ENCODE data around the gene SETBP1. TPM values are rescaled to one million over a fixed set of nuclear protein-coding genes. Genes with fewer than 3 reads are reported as not detected.

Gene SETBP1
- total RNA-seq, 1 experiment from 2014 or later, result 0.05 TPM

- Histone ChIP-seq H3K4me1 (ENCODE audit: control insufficient read depth in 1 of 2, insufficient read depth in 2 of 2, low read length in 2 of 2) (no peaks in the 10 kb centered on the region), H3K79me2 (ENCODE audit: insufficient read depth, low read length) (no peaks in the 10 kb centered on the region), H2AFZ (ENCODE audit: low read depth, low read length, poor library complexity, severe bottlenecking) (no peak overlapping the region), H3K9me3 (ENCODE audit: control insufficient read depth in 1 of 2, insufficient read depth in 1 of 2, low read depth in 1 of 2, low read length in 2 of 2) (peaks cover 4 to 56% of the 10 kb centered on the region in 2 experiments; a peak in 2 of 4 replicates), H3K27me3 (ENCODE audit: insufficient read depth, low read length) (no peaks in the 10 kb centered on the region), H3K27ac (ENCODE audit: low read depth, low read length) (no peak overlapping the region), H3K36me3 (ENCODE audit: control insufficient read depth in 1 of 2, insufficient read depth in 2 of 2, low read length in 2 of 2) (no peaks in the 10 kb centered on the region), H3K4me2 (ENCODE audit: low read length) (no peak overlapping the region), H4K20me1 (ENCODE audit: insufficient read depth) (no peaks in the 10 kb centered on the region), H3K4me3 (replicated peaks in 1 of 2; ENCODE audit: low read depth in 1 of 2, low read length in 2 of 2) (no peak overlapping the region), H3K9me2 (ENCODE audit: insufficient read depth) (no peaks in the 10 kb centered on the region), H3K9ac (ENCODE audit: low read length) (no peak overlapping the region)
- ChIA-PET CTCF (no interaction called here), POLR2A (no interaction called here), RAD21 (ENCODE audit: low non-redundant PET in 1 of 2, low total read pairs in 2 of 2, uncharacterized antibody in 2 of 2, unreplicated experiment in 2 of 2) (no interaction called here)
- no TSS peak for BruUV-seq (replicated peaks)
- no peak for DNase-seq (ENCODE audit: low read depth, low spot score)
- intact Hi-C loops (cut with micrococcal nuclease), result no loop called here
- no peak for TF ChIP-seq CEBPB (IDR thresholded peaks at IDR 0.05; ENCODE audit: low read depth)
- TF ChIP-seq SIN3A (IDR thresholded peaks at IDR 0.05; ENCODE audit: low read depth), result no peak
- TF ChIP-seq EZH2phosphoT487 (IDR thresholded peaks at IDR 0.05; ENCODE audit: borderline replicate concordance), result no peak
- TF ChIP-seq RAD21 (IDR thresholded peaks at IDR 0.05; ENCODE audit: low read depth), result no peak
- TF ChIP-seq POLR2AphosphoS5 (IDR thresholded peaks at IDR 0.05; ENCODE audit: low read depth, low read length), result no peak
- TF ChIP-seq, protein P1, sequence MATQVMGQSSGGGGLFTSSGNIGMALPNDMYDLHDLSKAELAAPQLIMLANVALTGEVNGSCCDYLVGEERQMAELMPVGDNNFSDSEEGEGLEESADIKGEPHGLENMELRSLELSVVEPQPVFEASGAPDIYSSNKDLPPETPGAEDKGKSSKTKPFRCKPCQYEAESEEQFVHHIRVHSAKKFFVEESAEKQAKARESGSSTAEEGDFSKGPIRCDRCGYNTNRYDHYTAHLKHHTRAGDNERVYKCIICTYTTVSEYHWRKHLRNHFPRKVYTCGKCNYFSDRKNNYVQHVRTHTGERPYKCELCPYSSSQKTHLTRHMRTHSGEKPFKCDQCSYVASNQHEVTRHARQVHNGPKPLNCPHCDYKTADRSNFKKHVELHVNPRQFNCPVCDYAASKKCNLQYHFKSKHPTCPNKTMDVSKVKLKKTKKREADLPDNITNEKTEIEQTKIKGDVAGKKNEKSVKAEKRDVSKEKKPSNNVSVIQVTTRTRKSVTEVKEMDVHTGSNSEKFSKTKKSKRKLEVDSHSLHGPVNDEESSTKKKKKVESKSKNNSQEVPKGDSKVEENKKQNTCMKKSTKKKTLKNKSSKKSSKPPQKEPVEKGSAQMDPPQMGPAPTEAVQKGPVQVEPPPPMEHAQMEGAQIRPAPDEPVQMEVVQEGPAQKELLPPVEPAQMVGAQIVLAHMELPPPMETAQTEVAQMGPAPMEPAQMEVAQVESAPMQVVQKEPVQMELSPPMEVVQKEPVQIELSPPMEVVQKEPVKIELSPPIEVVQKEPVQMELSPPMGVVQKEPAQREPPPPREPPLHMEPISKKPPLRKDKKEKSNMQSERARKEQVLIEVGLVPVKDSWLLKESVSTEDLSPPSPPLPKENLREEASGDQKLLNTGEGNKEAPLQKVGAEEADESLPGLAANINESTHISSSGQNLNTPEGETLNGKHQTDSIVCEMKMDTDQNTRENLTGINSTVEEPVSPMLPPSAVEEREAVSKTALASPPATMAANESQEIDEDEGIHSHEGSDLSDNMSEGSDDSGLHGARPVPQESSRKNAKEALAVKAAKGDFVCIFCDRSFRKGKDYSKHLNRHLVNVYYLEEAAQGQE (IDR thresholded peaks at IDR 0.05; ENCODE audit: low read depth), result no peak
- TF ChIP-seq, protein P2, sequence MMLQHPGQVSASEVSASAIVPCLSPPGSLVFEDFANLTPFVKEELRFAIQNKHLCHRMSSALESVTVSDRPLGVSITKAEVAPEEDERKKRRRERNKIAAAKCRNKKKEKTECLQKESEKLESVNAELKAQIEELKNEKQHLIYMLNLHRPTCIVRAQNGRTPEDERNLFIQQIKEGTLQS (IDR thresholded peaks at IDR 0.05), result no peak
- TF ChIP-seq EZH2 (IDR thresholded peaks at IDR 0.05), result no peak
- TF ChIP-seq, protein P3, sequence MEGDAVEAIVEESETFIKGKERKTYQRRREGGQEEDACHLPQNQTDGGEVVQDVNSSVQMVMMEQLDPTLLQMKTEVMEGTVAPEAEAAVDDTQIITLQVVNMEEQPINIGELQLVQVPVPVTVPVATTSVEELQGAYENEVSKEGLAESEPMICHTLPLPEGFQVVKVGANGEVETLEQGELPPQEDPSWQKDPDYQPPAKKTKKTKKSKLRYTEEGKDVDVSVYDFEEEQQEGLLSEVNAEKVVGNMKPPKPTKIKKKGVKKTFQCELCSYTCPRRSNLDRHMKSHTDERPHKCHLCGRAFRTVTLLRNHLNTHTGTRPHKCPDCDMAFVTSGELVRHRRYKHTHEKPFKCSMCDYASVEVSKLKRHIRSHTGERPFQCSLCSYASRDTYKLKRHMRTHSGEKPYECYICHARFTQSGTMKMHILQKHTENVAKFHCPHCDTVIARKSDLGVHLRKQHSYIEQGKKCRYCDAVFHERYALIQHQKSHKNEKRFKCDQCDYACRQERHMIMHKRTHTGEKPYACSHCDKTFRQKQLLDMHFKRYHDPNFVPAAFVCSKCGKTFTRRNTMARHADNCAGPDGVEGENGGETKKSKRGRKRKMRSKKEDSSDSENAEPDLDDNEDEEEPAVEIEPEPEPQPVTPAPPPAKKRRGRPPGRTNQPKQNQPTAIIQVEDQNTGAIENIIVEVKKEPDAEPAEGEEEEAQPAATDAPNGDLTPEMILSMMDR (IDR thresholded peaks at IDR 0.05 in 2 of 3, conservative IDR thresholded peaks at IDR 0.05 in 1 of 3; ENCODE audit: borderline replicate concordance in 1 of 3, insufficient read depth in 1 of 3, low read depth in 2 of 3, low read length in 2 of 3), result no peak
- no peak for TF ChIP-seq FOSL1 (IDR thresholded peaks at IDR 0.05; ENCODE audit: low read depth)
- no peak for TF ChIP-seq MAX (IDR thresholded peaks at IDR 0.05)
- no peak for TF ChIP-seq YY1 (IDR thresholded peaks at IDR 0.05; ENCODE audit: extremely low read depth, insufficient replicate concordance, low read depth, low read length)
- TF ChIP-seq CBX3 (IDR thresholded peaks at IDR 0.05; ENCODE audit: low read depth), result no peak
- no peak for ATAC-seq
Measured at GRCh38 chr18:44636241-44636640, 44.4 kb upstream of the SETBP1 start.
